Activated CD8-positive, alpha-beta T cell treated with anti-CD3 and anti-CD28 coated beads for 36 hours (primary cell): ENCODE data around the gene TEX44. TPM values are rescaled to one million over a fixed set of nuclear protein-coding genes. Genes with fewer than 3 reads are reported as not detected.

Source experiments
- ATAC-seq: fragments of 200-7000 bp; cut with Tn5 transposase; one replicate; pipeline ENCODE4 v1.10.0; 2021; ENCODE audit warnings: mild to moderate bottlenecking, moderate library complexity
- CTCF ChIA-PET: fragments of 350-600 bp; sonication (Branson Sonifier 250); formaldehyde crosslinking; loops from one replicate; lab custom pipeline; 2021; ENCODE audit warnings: antibody characterized with exemption; lab: Charles Lee
- POLR2A ChIA-PET: fragments of 350-600 bp; sonication (Branson Sonifier 250); formaldehyde crosslinking; loops from one replicate; lab custom pipeline; 2021; ENCODE audit warnings: antibody characterized with exemption; lab: Charles Lee
- DNase-seq: peaks from one replicate; pipeline ENCODE4 v3.0.0-alpha.2; 2020
- H3K27ac Mint-ChIP-seq: one replicate; pipeline ENCODE4 v1.8.0; 2021; ENCODE audit warnings: mild to moderate bottlenecking, mixed read lengths
- H3K27me3 Mint-ChIP-seq: one replicate; pipeline ENCODE4 v1.8.0; 2021; ENCODE audit warnings: mixed read lengths
- H3K36me3 Mint-ChIP-seq: one replicate; pipeline ENCODE4 v1.8.0; 2021; ENCODE audit warnings: low read depth, mixed read lengths
- H3K4me1 Mint-ChIP-seq: one replicate; pipeline ENCODE4 v1.8.0; 2021; ENCODE audit warnings: low read depth, mixed read lengths
- H3K4me3 Mint-ChIP-seq: one replicate; pipeline ENCODE4 v1.8.0; 2021; ENCODE audit warnings: mild to moderate bottlenecking, moderate library complexity, mixed read lengths
- H3K9me3 Mint-ChIP-seq: one replicate; pipeline ENCODE4 v1.8.0; 2021; ENCODE audit warnings: mixed read lengths
- CTCF ChIP-seq: fragments of 200-600 bp; IDR thresholded peaks from one replicate; pipeline ENCODE4 v1.8.0; 2022; ENCODE audit warnings: antibody characterized with exemption, mild to moderate bottlenecking
- intact Hi-C: fragments of 100-400 bp; cut with micrococcal nuclease; formaldehyde crosslinking; loops from one replicate; pipeline ENCODE4 v1.10.0; 2022
- total RNA-seq, 2 experiments: library from RNA; stranded (reverse); gene quantifications; one replicate each; pipeline ENCODE4 v1.2.3, GENCODE V29; 2021

Gene TEX44
- total RNA-seq, result not detected

GRCh38 chr2:231592636-231593145 lies at the start of gene TEX44:
Gene TEX44 (plus strand): TSS chr2:231592864. CDS start chr2:231592952, 88 bp downstream.
- no peaks in the 10 kb centered on the region for H3K36me3 Mint-ChIP-seq
- POLR2A ChIA-PET, result interaction anchor here (1.1 kb wide), 1 partner anchor 128 kb away, joined by 4 read pairs; the partner anchor contains the start of gene NCL
- intact Hi-C loops, result no loop called here
- DNase-seq (no peak), ATAC-seq (no peak)
- no peaks in the 10 kb centered on the region for H3K27me3 Mint-ChIP-seq
- H3K4me3 Mint-ChIP-seq, result no peak within 1 kb of the TSS
- H3K27ac Mint-ChIP-seq, result no peak within 1 kb of the TSS
- no peak for TF ChIP-seq CTCF
- no peaks in the 10 kb centered on the region for H3K4me1 Mint-ChIP-seq
- no peaks in the 10 kb centered on the region for H3K9me3 Mint-ChIP-seq
- CTCF ChIA-PET, result interaction anchor here (1.3 to 6.7 kb wide), 2 partner anchors 9 to 53 kb away, joined by 3 to 50 read pairs; no protein-coding TSS in a partner anchor

- no peaks in the 10 kb centered on the region for H3K27me3 Mint-ChIP-seq
- H3K36me3 Mint-ChIP-seq, result peaks cover 4% of the 10 kb centered on the region
- peak overlapping the region; percentile 57 for H3K4me3 Mint-ChIP-seq
- peak overlapping the region; percentile 96 for H3K27ac Mint-ChIP-seq
- no peak for TF ChIP-seq CTCF
- H3K9me3 Mint-ChIP-seq, result peaks cover 12% of the 10 kb centered on the region
- DNase-seq, result peak; percentile 94
- ChIA-PET CTCF (interaction anchor here (0.6 to 2.5 kb wide), 5 partner anchors 13 to 67 kb away, joined by 3 to 9 read pairs (median 6); partner anchors contain the start of gene NMUR1), POLR2A (interaction anchor here (0.9 to 1.3 kb wide), 3 partner anchors 13 to 30 kb away, joined by 3 to 4 read pairs (median 3); no protein-coding TSS in a partner anchor)
- intact Hi-C loops, result no loop called here
- ATAC-seq, result peak; percentile 96
- peaks cover 21% of the 10 kb centered on the region for H3K4me1 Mint-ChIP-seq
Observed at GRCh38 chr2:231545105-231545902, 47.4 kb upstream of the TEX44 start.

DNA sequence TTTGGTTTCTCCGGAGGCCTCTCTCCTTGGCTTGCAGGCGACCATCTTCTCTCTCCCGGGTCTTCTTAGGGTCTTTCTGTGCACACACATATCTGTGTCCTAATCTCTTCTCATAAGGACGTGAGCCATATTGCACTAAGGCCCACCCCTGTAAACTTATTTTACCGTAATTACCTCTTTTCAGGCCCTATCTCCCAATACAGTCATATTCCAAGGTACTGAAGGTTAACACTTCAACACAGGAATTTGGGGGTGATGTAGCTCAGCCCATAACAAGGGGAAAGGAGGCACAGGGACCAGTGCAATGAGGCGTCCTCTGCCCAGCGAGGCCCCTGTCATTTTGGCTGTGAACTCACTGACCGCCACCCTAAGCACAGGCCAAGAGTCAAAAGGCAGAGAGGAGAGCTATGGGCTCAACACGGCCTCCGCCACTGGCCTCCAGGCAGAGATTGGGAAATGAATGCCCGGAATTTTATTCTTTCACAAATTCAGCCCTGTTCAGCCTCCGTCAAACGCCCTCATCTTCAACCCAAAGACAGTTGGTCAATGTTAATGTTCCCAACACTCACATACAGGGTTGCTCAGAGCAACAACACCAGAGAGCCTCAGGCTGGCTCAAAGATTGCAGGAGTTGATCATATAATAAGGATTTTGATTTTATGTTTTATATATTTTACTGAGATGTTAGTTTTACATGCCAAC lies 46.5 kb upstream of the TEX44 start:
- intact Hi-C loops, result no loop called here
- H3K4me1 Mint-ChIP-seq, result peaks cover 21% of the 10 kb centered on the region
- DNase-seq (no peak), ATAC-seq (no peak)
- H3K4me3 Mint-ChIP-seq, result no peak overlapping the region
- POLR2A ChIA-PET, result interaction anchor here (0.7 to 1.3 kb wide), 8 partner anchors 12 to 208 kb away, joined by 3 to 4 read pairs (median 3); no protein-coding TSS in a partner anchor
- H3K27ac Mint-ChIP-seq, result peak overlapping the region; percentile 96
- no peak for TF ChIP-seq CTCF
- H3K9me3 Mint-ChIP-seq, result peaks cover 12% of the 10 kb centered on the region
- H3K36me3 Mint-ChIP-seq, result peaks cover 4% of the 10 kb centered on the region
- H3K27me3 Mint-ChIP-seq, result no peaks in the 10 kb centered on the region
- CTCF ChIA-PET, result interaction anchor here (0.6 to 2.5 kb wide), 5 partner anchors 11 to 66 kb away, joined by 3 to 9 read pairs (median 6); partner anchors contain the start of gene NMUR1

DNA sequence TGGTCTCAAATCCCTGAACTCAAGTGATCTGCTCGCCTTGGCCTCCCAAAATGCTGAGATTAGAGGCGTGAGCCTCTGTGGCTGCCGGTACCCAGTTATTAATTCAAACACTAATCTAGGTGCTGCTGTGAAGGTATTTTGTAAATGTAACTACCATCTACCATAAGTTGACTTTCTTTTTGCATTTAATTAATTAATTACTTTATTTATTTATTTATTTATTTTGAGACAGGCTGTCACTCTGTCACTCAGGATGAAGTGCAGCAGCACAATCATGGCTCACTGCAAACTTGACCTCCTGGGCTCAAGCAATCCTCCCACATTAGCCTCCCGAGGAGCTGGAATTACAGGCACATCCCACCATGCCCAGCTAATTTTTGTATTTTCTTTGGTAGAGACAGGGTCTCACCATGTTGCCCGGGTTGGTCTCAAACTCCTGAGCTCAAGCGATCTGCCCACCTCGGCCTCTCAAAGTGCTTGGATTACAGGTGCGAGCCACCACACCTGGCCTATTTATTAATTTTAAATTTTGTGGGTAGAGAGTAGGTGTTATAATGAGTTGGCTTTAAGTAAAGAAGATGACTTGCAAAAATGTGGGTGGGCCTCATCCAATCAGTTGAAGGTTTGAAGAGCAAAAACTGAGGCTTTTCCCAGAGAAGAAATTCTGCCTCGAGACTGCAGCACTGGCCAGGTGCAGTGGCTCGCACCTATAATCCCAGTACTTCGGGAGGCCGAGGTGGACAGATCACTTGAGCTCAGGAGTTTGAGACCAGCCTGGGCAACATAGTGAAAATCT lies 45.2 kb upstream of the TEX44 start:
- CTCF ChIA-PET, result interaction anchor here (1.1 to 2.5 kb wide), 3 partner anchors 11 to 24 kb away, joined by 3 to 9 read pairs (median 4); partner anchors contain the start of gene NMUR1
- no peak overlapping the region for H3K4me3 Mint-ChIP-seq
- H3K36me3 Mint-ChIP-seq, result peaks cover 4% of the 10 kb centered on the region
- POLR2A ChIA-PET, result interaction anchor here (1.1 kb wide), 1 partner anchor 82 kb away, joined by 3 read pairs; no protein-coding TSS in a partner anchor
- DNase-seq (no peak), ATAC-seq (no peak)
- TF ChIP-seq CTCF, result no peak
- H3K27me3 Mint-ChIP-seq, result no peaks in the 10 kb centered on the region
- peaks cover 10% of the 10 kb centered on the region for H3K9me3 Mint-ChIP-seq
- no peak overlapping the region for H3K27ac Mint-ChIP-seq
- H3K4me1 Mint-ChIP-seq, result peaks cover 21% of the 10 kb centered on the region
- intact Hi-C loops, result no loop called here
